ENCODE results near the gene ASB8.
"Not testable (repeated sequence)": the region's sequence is repeated elsewhere in the genome, so short reads cannot be mapped to it uniquely, and the experiment has no call there.

The ASB8 gene

GRCh38 chr12:48131517-48131916 is 25.8 kb downstream of the ASB8 start:
- no peak for DNase-seq

- no peak for DNase-seq
Measured at GRCh38 chr12:48129376-48129775, 27.9 kb downstream of the ASB8 start.

DNA sequence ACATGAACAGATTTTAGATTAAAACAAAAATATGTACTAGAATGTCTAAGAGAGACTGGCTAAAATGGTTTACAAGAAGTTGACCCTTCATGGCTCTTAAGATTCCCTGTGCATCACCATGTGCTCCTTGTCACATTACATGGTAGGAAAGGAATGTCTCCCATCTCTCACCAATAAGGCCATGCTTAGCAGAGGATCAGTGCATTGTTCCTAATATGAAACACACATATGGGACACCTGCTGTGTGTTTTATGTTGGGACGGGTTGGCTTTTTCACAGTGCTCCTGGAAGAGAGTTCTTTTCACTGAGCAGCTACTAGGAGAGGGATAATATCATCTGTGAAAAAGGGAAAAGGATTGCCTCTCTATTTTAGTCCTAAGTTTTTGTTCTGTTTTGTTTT is 28.5 kb downstream of the ASB8 start:
- no peak for DNase-seq

DNA sequence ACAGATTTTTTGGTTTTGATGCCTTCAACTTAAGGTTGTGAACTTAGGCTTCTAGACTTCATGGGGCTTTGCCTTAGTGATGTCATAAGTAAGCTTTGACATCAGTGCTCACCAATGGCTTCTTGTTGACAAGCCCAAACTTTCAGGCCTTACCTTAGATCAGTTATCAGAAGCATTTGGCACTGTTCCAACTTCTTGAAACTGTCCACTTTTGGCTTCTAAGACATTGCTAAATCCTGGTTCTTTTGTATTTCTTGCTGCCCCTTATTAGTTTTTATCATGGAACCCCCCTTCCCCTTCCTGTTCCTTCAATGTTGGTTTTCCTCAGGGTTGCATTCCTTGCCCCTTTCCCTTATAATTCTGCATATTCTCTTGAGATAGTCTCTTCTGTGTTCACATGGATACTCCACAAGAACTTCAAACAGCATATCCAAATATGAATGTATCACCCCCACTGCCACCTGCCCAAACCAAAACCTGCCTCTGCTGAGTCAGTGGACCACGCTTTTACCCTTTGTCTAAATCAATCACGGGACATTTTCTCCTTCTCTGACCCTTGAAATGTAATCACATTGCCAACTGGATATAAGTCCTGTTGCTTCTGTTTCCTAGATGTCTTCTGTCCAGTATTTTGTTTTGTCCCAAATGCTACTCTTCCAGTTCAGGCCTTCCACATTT is 30.2 kb downstream of the ASB8 start:
- no peak for DNase-seq

DNA sequence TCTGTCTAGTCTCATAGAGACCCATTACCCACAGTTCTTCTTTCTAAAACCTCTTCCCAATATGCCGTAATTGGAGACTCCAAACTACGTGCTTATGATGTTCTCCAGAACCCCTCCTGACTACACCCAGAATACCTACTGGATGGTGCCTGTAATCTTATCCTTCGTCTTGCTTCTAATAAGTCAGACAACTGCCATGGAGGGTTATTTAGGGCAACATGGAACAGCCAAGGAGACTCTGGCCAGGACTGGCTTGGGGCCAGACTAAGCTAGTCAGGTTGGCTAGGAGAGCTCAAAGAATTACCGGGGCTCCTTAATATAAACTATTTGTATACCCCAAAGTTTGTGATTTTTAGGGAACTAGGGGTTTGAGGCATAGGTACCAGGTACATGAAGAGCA is 31.3 kb downstream of the ASB8 start:
- no peak for DNase-seq

DNA sequence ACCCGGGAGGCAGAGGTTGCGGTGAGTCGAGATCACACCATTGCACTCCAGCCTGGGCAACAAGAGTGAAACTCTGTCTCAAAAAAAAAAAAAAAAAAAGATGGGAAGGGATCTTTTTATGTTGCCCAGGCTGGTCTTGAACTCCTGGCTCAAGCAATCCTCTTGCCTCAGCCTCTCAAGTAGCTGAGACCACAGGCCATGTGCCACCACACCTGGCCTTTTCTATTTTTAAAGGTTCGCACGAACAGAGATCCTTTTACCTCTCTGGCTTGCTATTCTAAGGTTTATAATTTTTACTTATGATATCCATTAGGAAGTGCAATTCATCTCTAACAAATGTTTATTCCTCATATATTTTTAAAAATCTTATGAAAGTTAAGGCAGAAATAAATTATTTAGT is 31.8 kb downstream of the ASB8 start:
- not testable (repeated sequence) for DNase-seq

DNA sequence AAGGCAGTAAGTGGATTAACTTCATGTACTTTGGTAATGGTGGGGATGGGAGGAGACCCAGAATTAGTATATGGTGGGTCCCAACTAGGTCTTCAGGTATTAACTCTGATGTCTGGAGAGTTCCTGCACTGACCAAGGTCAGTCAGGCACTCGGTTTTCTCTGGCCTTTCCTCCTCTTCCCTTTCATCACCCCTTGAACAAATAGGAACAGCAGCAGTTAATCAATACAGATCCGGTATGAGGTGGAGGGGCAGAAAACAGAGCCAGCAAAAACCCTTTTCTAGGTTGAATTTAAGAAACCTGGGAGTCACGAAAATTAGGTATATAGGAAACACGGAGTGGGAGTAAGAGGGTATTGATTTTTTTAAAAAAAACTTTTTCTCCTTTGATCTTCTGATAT is 34.1 kb downstream of the ASB8 start:
- no peak for DNase-seq

- DNase-seq, result no peak
Measured at GRCh38 chr12:48122065-48122834, 35.1 kb downstream of the ASB8 start.

DNA sequence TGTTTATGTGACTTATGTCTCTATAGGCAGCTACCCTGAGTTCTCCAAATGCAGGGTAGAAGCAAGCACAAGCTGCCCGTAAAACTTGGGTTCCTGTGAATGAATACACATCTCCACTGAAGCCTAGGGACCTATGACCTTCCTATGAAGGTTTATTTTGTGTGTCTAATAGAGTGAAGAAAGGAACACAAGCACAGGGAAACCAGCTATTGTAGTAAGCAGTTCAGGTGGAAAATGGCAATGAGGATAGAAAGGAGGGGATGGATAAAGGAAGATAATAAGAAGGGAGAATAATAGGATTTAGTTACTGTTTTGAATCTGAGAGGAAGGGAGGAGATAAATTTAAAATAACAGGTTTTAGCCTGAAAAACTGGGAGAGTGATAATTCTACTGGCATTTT is 35.8 kb downstream of the ASB8 start:
- DNase-seq, result no peak

GRCh38 chr12:48119834-48120195 is 37.5 kb downstream of the ASB8 start:
- no peak for DNase-seq

GRCh38 chr12:48119078-48119833 is 38.1 kb downstream of the ASB8 start, which contains the start of gene PFKM:
Gene PFKM, plus strand, starts transcription at chr12:48119364. Its CDS starts 3,411 bp downstream, at chr12:48122775.
- peak; percentile 76 for DNase-seq

GRCh38 chr12:48118284-48118871 is 38.9 kb downstream of the ASB8 start:
- no peak for DNase-seq

DNA sequence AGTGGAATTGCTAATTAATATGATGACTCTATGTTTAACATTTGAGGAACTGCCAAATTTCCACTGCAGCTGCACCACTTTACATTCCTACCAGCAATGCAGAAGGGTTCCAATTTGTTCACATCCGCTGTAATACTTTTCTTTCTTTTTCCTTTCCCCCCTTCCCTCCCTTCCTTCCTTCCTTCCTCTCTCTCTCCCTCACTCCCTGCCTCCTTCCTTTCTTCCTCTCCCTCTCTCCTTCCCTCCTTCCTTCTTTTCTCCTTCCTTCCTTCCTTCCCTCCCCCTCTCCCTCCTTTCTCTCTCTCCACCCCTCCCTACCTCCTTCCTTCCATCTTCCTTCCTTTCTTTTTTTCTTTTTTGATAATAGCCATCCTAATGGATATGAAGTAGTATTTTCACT is 41.4 kb downstream of the ASB8 start:
- DNase-seq, result no peak

DNA sequence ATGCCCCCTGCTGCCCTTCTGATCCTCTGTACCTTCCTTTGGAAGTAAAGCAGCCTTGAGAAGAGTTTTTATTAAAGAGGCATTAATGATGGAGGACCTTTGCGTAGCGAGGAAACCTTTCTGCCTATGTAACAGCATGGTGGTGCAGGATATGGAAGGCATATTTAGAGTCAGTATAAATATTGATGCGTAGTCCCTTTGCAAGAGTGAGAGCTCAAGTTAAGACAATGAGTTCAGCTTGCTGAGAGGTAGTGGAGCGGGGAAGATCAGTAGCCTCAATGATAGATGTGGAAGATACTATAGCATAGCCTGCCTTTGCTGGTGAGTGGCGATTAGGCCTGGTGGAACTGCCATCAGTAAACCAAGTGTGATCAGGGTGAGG is 46.0 kb downstream of the ASB8 start:
- not testable (repeated sequence) for DNase-seq

- DNase-seq, result no peak
Measured at GRCh38 chr12:48110691-48111311, 46.5 kb downstream of the ASB8 start.

DNA sequence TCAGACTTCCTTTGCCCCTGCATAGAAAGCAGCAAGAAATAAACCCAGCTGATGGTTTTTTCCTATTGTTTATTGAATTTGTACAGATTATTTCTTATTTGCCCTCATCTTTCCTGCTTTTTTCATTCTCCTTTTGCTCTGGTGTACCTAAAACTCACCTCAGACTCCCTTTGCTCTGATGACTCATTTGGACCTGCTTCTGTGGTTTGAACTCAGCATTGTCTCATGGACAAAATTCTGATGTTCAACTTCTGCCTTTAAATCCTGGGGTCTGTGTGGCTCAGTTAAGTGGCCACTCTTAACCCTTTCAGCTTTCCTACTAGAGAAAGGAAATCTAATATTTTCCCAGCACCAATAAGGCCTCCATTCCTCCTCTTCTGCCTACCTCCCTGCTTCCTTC is 47.9 kb downstream of the ASB8 start:
- no peak for DNase-seq

DNA sequence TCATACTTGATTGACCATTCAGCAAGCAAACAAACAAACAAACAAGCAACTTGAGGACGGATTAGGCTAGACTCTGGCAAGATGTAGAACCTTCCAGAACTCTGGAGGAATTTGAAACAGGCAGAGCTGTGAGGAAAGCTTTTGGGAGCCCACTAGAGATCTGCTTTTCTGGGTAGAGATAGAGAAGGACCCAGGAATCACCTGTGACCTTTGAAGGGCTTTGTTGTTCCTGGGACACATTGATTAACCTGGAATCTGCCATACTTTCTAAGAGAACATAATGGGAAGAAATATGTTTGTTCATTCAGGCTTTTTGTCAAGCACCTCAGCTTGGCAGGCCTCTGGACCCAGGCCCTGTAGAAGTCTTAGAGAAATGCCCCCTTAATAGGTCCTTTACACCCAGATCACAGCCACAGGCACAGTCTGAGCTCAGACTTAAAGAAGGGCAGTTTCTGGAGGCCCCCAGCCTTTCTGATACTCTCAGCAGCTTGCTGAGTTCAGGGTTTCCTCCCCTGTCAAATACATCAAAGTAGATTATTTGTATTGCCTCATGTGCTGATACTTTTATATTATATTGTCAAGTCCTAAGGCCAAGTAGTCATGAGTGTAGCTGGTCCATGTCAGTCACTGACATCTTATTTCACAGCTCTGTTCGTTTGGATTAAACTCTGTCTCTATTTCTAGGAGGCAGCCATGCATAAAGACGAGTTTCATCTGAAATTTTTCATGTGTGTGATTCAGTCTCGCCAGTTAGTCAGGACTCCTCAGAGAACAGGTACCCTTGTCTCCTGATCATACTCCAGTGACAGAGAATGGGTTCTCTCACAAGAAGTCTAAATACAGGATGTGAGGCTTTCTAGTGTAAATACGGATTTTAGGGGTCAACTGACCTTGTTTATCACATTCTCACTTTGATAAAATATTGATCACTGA is 50.4 kb downstream of the ASB8 start:
- no peak for DNase-seq

DNA sequence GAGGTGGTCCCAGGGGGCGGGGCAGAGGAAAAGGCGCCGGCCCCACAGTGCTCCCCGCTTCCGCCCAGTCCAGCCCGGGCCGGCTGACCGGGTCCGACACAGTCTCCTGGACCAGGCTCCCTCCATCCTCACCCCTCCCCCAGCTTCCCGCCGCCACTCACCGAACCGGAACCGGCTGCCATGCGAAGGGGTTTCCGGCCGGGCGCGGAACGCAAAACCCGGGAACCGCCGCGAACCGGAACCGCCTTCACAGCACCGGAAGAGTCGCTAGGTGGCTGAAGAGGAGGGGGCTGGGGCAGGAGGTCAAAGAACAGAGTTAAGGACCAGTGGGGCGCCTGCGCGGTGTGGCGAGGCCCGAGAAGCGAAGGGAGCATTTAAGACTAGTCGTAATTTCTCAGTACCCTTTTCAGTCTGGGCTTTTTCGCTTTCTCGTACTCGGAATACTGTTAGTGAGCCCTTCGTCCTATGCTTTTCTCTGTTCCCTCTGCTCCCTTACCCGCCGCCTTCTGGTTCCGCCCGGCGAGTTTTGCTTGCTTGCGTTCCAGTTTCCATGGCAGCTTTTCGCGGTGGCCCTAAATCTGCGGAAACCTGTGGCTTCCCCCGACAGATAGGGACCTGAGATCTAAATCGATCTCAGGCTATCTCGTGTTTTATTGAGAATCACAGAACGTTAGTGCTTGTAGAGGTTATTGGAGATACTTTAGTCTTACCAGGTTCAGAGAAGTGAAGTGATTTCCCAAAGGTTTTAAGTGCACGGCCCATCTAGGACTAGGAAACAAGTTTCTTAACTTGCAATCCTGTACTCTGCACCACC is 51.2 kb downstream of the ASB8 start, which contains the start of gene SENP1:
Gene SENP1 (minus strand): TSS at position 213 of the 814 bp plus-strand sequence. CDS start 4,607 bp downstream, outside the sequence.
- peak; percentile 93 for DNase-seq

DNA sequence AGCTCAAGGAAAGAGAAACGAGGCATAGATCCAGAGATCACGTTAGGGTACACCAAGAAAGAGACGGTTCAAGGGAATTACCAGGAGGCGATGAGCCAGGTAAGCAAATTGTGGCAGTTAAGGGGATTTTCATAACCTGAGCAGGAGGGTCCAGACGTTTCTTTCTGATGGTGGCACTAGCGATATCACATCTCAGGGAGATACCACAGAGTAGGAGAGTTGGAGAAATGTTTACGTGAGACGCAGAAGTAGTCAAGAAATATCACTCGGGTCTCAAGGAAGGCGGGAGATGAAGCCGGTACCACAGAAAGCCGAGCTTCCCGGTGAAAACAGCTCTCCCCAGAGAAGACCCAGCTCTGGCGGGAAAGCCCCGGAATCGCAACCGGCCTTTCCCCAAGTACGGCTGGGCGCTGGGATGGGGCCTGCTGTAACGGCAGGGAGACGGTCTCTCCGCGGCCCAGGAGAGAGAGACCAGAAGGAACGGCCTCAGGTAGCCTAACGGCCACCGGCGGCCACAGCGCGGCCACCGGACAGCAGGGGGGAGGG is 51.9 kb downstream of the ASB8 start:
- peak; percentile 70 for DNase-seq

DNA sequence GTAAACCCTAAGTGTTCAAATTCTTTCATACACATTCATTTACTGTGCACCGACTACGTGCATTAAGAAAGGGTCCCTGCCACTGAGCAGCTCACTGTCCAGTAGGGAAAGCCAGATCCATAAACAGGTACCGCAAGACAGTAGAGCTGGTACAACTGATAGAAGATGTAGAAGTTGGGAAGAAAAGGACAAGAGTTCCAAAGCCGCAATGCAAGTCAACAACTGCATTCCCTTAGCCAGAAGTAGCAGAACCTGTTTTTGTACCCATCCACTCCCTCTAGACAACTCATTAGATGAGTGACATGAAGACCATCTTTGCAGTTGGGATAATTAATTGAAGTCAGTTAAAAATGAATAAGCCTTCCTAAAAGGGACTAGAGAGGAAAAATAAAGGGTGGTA is 52.8 kb downstream of the ASB8 start:
- DNase-seq, result no peak

All from CD4-positive, alpha-beta T cell treated with Interleukin-21 for 1 hour (primary cell).